HG02571 (cell line): ENCODE measurements around the gene PARP14.
"Not testable (repeated sequence)": the region's sequence is repeated elsewhere in the genome, so short reads cannot be mapped to it uniquely, and the experiment has no call there.

Experiments
- ATAC-seq: cut with Tn5 transposase; IDR thresholded peaks from one replicate; pipeline ENCODE4 v1.9.1; 2021; ENCODE audit warnings: mild to moderate bottlenecking, moderate library complexity; ENCODE audit not compliant: unreplicated experiment

The PARP14 gene

GRCh38 chr3:122678506-122678905 is 2.1 kb upstream of the PARP14 start:
- ATAC-seq = no peak

DNA sequence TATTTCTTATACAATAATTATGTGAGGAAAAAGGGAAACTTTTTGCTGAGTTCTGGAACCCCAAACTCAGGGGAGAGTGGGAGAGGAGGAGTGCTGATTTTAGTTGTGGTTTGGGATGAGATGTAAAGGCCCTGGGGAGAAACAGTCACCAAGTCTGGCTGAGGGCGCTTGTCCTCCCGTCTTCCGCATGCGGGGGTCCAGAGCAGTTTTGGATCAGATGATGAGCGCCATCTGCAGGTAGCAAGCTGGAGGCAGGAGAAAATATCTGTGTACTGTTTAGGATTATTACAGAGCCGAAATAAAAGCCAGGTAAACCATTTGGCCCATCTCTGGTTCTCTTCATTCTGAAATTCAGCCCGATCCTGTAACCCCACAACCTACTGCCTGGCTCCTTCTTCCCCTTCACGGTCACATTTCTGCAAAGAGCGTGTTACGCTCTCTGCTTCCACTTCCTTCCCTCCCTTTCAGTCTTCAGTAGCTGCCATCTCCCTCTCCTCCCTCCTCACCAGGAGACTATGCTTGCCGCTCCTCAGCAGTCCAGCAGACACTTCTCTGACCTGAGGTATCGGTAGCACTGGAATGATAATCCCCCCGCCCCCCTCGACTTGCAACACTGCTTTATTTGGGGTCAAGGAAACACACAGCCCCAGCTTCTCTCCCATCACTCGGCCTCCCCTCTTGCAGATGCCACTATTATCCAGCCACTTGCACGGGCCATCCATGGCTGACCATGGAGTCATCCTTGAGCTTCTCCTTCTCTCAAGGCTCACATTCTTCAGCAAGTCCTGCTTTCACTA is 1.4 kb upstream of the PARP14 start:
- peak; percentile 38 for ATAC-seq

DNA sequence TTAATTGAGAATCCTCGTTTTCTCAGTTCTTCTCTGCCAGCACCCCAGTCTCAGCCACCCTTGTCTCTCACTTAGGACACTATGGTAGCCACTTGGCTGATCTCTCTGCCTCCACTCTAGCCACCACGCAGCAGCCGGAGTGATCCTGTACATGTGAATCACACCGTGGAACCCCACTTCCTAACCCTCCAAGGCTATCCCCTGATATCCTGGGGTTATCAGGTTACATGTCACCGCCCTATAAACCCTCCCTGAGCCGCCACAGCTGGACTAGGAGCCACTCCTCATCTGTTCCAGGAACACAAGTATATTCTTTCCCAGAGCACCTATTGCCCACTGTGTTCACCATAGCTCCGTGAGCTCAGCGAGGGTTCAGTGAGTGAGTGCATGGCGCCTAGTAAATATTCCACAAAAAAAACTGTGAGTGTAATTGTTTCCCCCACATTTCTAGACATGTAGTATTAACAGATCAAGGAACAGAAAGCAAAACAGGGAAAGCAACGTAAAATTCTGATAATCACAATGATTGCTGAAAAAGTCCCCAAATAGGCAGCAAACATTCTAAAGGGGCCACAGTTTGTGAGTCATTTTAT is 661 bp upstream of the PARP14 start:
- ATAC-seq = no peak

DNA sequence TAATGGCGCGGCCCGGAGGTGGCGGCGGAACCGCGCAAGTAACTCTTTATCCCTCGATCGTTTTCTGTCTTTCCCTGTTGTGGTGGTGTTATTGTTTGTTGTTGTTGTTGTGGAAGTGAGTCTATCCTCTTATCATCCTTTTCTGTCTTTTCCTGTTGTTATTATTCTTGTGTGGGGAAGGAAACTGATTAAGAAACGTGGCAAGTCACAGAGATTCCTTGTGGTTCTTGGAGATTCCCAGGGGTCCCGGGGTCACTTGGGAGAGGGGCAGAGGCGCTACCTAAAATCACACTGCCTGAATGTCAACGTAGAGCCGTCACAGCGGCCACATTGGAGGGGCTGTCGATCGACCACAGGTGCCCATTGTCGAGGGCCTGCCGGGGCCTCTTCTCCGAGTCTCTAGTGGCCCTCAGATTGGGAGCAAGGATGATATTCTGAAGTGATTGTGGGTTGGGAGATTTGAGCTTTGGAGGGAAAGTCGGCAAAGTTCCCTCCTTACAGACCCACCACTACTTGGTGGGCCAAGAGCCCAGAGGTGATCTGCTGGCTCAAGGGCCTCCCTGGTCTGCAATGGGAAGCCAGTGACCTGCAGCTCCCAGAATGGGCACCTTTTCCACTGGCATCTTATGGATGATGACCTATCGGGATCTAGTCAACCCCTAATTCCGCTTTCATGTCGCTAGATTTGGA is 790 bp downstream of the PARP14 start:
- ATAC-seq = no peak

DNA sequence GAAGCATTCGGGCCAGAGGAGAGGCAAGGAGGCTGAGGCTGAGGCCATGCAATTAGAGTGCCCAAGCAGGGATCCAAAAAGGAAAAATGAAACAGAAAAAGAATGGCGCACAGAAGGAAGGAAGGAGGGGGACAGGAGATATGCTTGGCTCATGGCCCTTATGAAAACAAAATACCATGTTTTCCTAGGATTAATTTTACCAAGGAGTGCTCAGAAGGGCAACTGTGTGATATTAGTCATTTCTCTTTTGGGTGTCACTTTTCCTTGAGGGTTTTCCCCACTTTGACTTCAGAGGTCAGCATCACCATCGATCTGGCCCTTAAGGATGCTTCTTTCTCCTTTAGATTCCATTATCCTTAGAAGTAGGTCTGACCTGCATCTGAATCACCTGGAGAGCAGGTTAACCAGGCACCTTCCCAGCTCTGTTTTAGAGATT is 1.4 kb downstream of the PARP14 start:
- no peak for ATAC-seq

DNA sequence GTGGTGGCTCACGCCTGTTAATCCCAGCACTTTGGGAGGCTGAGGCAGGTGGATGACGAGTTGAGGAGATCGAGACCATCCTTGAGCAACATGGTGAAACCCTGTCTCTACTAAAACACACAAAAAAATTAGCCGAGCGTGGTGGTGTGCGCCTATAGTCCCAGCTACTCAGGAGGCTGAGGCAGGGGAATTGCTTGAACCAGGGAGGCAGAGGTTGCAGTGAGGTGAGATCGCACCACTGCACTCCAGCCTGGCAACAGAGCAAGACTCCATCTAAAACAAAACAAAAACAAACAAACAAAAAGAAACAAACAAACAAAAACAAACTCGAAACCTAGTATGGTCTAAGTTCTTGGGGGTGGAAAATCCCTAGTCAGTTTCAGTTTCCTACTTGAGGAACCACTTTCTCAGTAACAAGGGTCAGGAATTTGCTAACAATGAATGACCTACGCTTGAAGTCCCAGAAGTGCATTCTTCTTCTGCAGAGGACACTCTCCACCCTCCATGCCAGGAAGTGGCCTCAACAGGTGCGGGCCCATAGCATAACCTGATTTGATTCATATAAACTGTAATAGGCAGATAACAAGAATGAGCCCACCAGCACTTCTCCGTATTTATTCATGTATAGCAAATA is 2.3 kb downstream of the PARP14 start:
- ATAC-seq = not testable (repeated sequence)

DNA sequence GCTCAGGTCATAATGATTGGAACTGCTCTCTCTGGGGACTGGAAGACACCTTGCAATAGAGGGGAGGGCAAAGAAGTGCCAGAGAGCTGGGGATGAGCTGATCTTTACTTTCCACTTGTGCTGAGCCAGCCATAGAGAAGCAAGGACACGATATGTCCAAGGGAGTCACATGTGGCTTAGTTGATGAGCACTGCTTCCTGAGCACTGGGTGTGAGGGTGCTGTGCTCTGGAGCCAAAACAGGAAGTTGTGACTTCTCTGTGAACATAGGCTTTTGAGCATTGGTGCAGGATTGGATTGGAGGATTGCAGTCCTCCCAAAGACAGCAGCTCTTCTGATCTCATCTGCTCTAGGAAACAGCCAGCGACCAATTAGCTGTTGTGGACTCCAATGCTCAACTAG is 6.7 kb downstream of the PARP14 start:
- ATAC-seq = no peak

DNA sequence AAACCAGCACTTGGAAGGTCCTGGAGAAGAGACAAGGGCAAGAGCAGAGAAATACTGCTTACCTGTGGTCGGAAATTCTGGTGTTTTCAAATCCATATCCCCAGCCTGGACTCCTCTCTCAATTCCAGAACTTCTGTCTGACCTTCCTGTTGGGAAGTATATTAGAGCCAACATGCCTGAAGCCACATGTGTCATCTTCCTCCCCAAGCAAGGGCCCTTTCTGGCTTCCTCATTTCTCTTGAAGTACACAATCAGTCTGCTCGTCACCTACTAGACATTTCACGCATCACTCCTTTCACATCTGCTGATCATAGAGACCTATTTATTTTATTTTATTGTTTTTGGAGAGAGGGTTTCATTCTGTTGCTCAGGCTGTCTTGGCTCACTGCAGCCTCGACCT is 8.4 kb downstream of the PARP14 start:
- ATAC-seq = no peak

DNA sequence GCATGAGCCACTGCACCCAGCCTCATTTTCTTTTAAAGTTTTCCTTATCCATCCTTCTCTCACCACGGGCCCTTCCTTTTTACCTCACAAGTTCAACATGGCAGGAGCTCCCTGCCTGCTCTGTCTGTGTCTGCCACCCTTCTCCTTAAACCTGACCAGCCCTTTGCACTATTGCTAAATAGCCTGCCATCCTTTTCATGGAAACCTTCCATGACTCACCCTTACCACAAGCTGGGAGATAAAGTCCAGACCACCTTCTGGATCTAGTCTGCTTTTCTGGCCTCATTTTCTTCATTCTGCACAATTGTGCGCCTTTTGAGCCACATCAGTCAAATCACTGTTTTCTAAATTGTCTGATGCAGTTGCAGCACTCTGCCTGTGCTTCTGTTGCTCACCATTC is 8.9 kb downstream of the PARP14 start:
- no peak for ATAC-seq

DNA sequence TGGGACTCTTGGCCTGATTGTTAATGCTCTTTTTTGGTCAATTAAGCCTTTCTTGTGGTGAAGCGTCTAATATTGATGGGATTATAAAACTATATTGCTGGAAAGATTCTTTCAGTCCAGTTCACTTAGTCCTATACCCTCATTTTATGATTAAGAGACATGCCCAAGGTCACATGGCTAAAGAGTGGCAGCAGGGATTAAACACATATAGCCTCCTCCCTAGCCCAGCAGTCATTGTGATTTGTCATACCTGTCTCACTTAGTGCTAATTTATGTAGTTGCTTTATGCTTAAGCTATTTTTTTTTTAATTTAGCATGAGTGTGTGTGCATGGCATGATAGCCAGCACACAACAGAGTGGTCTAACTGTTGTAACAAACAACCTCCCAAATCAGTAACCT is 9.5 kb downstream of the PARP14 start:
- ATAC-seq = no peak

- ATAC-seq = peak; percentile 65
These were observed 10.6 kb downstream of the PARP14 start for GRCh38 chr3:122691195-122691594.

DNA sequence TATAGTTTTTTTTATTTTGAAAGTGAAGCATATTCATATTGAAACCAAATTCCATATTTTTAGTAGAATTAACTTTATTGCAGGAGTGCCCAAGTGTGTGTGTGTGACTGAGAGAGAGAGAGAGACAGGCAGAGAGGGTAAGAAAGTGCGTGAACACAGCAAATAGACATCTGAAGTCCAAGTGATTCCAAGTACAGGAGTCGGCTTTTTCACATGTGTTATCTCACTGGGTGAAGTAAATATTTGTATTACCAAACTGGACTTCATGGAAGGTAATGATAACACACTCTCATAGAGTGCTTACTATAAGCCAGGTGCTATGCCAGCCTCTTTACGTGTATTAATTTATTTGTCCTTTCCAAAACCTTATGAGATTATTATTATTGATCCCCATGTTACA is 12.0 kb downstream of the PARP14 start:
- no peak for ATAC-seq

DNA sequence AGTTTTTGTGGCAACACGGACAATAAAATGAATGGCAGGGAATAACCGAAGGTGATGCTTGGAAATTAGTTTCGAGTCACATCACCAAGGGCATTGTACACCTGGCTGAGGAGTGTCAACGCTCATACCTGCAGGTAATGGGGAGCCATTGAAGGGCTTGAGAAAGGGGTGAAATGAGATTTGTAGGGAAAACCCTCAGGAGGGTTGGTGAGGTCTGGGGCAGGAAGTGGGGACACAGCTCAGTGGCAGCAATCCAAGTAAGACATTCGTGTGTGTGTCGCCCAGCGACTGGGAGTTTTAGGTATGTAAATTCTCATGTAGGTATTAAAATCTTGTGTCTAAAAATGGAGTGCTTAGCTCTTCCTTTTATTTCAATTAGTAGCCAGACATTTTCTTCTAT is 14.3 kb downstream of the PARP14 start:
- no peak for ATAC-seq

DNA sequence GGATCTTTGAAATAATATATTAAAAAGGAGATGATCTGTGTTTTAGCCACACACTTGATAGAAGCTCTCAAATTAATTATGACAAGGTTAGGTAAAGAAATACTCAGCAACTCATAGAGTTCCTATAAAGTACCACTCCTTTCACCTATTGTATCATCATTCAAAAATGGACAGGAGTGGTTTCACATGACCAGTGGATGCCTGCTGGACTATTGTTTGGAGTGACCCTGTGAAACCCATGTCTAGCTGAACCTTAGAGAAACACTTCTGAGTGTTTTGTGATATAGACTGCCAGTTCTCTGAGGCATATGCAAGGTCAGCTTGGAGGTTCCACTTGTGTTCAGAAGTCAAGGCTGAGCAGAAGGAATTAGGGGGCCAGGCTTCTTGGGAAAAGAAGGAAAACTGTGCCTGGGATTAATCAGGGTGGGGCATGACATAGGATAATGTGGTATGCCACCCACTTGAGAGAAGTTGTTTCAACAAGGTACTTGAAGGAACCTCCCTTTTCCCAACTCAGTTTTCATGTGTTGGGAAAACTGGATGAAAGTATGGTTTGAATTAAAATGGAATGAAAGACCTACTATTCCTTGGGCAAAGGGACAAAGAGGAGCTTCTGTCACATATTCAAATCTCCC is 15.4 kb downstream of the PARP14 start:
- ATAC-seq = no peak

DNA sequence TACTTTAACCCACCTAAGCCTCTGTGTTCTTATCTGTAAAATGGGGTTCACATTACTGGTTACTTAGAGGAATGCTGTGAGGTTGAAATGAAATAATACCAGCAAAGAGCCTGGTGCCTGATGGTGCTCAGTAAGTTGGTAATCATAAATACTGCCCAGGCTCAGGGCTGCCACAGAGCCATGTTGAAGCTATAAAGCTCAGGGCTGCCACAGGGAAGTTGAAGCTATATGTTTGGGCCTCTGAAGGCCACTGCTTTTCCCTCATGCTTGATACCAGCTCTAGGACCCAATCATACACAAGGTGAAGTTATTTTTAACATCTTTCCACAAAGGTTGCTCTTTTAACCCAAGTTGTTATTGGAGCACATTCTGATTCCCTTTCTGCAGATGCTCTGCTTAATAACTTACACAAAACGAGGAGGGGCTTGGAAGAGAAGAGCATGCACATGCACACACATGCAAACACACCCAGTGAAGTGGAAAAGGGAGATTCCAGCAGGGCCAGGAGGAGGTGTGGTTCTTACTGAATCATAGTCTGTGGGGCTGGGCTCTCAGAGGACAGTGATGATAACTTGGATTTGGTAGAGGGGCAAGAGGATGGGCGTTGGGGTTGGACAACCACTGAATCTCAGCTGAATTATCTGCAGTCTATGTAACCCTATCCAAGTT is 17.4 kb downstream of the PARP14 start:
- ATAC-seq = peak; percentile 92

DNA sequence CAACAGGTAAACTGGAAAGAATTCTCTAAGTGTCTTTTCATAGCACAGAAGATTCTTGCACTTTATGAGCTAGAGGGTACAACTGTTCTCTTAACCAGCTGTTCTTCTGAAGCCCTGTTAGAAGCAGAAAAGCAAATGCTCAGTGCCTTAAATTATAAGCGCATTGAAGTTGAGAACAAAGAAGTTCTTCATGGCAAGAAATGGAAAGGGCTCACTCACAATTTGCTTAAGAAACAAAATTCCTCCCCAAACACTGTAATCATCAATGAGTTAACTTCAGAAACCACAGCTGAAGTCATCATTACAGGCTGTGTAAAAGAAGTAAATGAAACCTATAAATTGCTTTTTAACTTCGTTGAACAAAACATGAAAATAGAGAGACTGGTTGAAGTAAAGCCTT is 19.6 kb downstream of the PARP14 start:
- ATAC-seq = no peak

- ATAC-seq = no peak
These were observed 24.7 kb downstream of the PARP14 start for GRCh38 chr3:122705379-122705778.

- not testable (repeated sequence) for ATAC-seq
These were observed 30.1 kb downstream of the PARP14 start for GRCh38 chr3:122710616-122711251.

DNA sequence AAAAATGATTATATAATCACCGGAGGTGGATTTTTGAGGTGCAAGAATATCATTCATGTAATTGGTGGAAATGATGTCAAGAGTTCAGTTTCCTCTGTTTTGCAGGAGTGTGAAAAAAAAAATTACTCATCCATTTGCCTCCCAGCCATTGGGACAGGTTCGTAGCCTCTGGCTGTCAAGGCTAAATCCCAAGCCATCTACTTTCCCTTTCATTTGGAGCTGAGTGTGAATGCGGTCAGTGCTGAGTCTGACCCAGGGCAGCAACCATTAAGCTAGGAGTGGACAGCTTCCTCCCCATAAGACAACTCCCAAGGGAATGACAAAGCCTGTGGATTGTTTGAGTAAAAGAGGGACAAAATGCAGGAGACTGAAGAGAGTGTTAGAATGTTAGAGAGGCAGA is 33.6 kb downstream of the PARP14 start:
- no peak for ATAC-seq

DNA sequence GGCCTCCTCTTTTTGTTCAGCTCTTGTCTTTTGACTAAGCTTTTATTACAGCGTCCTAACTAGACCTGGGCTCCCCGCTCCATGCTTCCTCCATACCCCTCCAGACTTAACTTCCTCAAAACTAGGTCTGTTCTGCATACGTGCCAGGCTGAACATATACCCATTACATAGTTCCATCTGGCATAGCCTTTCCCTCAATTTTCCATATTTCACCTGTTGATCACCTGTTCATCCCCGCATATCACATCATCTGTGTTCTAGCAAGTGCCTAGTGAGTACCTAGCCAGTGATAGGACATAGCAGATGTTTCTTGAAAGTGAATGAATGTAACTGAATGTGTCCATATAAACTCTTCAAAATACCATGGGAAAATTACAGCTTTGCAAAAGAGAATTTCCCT is 36.0 kb downstream of the PARP14 start:
- no peak for ATAC-seq
